Fibroblast of peridontal ligament (primary cell): ENCODE data around the gene C19orf67.
A peak's percentile ranks its signal among the peaks of the same experiment; 100 is the strongest.

ENCODE experiments used
- DNase-seq: peaks from one replicate; pipeline ENCODE4 v3.0.0-alpha.2; 2010; ENCODE audit errors: extremely low read depth

C19orf67 gene

DNA sequence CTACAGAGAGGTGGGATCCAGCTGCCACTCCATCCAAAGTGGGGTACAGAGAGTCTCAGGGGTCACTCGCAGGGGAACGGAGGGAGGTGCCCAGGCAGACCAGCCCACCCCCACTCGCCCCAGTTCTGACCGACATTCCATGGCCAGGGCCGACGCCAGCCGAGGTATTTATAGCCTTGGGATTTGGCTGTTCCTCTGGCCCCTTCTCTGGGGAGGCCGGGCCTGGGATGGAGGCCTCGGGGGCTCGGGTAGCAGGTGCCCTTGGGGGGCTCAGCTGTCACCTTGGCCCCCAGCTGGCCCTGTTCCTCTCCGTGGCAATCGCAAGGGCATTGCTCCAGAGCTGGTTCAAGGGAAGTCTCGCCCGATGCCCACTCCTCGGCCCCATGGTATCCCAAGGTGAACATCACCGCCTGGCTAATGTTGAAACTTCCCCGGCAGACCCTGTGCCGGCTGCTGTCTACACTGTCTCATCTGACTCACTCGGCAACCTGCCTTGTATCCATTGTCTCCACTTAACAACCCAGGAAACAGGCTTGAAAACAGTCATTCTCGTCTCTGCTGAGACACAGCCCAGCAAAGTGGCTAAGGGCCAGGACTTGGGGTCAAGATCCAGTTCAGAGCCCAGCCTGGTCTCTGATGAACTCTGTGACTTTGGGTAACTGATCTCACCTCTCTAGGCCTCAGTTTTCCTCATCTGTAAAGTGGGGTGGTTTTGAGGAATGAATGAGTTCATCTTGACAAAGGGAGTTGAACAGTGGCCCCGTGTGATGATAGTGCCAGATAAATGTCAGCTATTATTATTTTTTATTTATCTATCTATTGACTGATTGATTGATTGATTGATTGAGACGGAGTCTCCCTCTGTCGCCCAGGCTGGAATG, 22.2 kb upstream of the C19orf67 start:
- DNase-seq, result no peak

DNA sequence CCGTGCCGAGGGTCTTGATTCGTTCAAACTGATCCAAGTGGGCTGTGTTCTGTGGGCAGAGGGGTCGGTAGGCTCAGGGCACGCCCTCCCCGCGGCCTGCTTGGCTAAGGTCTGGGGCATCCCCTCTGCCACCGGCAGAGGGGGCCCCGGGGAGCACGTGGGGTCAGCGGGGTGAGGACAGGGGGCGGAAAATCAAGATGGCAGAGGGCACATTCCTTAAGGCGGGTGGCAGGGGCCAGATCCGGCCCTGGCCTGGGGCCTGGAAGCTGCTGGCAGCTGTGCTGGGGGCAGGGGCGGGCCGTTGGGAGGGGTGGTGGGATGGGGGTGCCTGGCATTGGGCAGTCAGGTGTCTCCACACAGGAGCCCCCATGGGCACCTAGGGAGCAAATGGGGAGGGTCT, 21.3 kb upstream of the C19orf67 start:
- no peak for DNase-seq

DNA sequence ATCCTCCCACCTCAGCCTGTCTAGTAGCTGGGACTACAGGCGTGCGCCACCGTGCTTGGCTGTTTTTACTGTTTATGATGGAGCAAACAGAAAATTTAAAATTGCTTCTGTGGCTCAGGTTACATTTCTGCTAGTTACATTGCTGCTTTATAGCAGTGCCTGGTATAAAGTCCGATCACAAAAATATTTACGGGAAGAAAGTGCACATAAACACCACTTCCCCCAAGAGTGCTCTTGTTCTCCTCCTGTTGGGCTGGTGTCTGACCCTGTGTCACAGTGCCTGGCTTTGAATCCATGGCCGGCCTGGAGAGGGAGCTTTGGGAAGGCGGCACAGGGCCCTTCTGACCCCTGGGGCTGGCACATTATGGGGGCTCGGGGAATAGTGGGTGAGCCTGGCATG, 20.1 kb upstream of the C19orf67 start:
- DNase-seq, result no peak

DNA sequence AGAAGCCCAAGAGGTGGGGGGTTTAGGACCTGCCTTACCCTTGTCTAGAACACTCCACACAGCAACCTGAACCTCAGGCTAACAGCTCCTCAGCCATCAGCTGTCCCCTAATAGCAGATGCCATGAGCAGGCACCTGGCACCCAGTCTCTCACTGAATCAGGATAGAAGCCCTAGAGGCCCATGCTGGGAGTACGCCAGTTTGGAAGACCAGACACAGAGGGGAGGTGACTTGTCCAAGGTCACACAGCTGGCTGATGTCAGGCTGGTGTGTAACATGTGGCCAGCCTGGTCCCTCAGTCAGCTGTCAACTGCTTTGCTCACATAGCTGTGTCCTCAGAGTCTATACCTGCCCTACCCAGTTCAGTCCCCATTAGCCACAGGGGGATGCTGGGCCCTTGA, 17.7 kb upstream of the C19orf67 start:
- no peak for DNase-seq

DNA sequence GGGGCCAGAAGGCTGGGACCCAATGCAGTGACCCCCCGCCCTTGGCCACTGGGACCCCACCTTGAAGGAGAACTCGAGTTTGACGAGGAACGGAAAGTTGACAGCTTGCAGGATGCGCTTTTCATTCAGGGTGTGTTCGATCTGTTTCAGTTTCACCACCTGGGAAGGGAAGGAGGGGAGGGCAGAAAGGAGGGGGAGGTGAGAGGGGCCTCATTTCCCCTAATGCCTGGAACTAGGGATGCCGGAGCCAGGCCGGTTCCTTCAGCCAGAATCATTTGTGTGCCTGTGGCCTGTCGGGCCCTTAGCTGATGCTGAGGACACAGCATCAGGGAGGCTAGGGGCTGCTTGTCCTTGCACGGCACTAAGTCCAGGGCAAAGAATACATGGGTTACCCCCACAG, 17.2 kb upstream of the C19orf67 start:
- DNase-seq, result no peak

DNA sequence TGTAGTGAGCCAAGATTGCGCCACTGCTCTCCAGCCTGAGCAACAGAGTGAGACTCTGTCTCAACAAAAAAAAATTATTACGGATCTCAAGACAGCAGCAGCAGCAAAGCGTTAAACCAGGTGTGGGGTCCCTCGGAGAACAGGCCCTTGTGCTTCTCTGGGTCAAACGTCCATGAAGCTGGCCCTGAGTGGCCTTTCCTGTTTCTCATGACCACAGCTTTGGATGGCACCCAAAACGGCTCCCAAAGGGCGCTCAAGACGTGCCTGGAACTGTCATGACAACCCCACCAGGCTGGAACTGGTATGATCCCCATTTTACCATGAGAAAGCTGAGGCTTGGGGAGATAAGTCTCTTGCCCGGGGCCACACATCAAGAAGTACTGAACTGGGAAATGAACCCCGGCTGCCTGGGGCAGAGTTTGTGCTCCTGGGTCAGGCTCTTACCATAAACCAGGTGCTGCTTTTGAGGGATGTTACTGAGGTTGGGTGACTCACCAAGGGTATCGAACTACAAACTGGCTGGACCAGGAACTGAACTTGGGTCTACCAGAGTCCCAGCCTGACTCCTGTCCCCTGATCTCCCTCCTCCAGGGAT, 16.6 kb upstream of the C19orf67 start:
- DNase-seq, result no peak

DNA sequence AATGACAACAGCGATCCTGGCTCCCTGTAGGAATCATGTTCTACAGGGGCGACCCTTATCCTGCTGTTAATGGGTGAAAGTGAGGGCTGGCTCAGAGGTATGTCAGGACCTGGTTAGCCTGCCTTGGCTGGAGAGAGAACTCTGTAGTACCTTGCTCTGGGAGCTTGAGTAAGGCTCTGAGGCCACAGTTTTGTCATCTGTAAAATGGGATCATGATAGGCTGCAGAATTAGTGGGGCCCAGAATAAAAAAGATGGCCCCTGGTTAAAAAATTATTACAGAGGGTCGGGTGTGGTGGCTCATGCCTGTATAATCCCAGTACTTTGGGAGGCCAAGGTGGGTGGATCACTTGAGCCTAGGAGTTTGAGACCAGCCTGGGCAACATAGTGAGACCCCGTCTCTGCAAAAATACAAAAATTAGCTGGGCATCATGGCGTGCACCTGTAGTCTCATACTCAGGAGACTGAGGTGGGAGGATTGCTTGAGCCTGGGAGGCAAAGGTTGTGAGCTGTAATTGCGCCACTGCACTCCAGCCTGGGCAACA, 15.5 kb upstream of the C19orf67 start:
- no peak for DNase-seq

DNA sequence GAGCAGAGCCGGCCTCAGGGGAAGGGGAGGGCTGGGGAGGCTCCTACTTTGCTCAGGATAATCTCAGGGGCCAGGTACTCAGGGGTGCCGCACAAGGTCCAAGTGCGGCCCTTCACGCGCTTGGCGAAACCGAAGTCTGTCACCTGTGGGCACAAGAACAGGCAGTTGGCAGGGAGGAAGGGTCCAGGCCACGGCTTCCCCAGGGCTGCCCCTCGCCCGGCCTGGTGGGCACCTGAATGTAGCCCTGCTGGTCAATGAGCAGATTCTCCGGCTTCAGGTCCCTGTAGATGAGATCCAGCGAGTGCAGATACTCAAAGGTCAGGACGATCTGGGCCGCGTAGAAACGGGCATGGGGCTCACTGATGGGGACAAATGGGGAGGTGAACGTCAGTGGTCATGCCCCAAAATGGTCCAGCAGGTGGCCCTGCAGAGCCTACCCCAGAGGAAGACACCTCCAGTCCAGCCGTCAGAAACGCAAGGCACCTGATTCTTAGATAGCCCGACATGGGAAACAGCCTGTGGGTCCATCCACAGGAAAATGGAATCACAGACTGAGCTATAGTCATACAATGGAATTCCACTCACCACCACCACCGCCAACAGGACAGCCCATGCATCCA, 12.1 kb upstream of the C19orf67 start:
- DNase-seq, result no peak

DNA sequence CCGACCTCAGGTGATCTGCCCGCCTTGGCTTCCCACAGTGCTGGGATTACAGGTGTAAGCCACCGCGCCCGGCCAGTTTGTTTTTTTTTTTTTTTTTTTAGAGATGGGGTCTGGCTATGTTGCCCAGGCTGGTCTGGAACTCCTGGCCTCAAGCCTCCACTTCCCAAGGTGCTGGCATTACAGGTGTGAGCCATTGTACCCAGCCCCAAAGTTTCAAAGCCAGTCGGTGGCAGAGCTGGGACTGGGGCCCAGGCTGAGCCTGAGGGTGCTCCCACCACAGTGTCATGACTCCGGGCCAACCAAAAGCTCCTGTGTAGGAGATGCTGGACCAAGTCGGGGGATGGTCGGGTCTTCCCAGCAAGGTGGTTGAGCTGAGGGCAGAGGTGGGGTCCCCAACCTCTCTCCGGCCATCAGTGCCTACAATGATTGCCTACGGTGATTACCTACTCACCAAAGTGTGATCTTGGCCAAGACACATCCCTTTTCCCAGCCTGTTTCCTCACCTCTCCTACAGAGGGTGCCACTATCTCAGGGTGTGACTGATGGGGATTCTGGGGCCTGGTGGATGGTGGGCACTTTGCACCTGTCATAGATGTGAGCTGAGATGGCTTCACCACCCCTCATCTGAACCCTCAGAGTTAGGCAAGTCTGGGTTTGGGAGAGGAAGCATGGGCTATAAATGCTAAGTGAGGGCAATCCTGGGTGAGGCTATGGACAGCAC, 10.8 kb upstream of the C19orf67 start:
- no peak for DNase-seq

DNA sequence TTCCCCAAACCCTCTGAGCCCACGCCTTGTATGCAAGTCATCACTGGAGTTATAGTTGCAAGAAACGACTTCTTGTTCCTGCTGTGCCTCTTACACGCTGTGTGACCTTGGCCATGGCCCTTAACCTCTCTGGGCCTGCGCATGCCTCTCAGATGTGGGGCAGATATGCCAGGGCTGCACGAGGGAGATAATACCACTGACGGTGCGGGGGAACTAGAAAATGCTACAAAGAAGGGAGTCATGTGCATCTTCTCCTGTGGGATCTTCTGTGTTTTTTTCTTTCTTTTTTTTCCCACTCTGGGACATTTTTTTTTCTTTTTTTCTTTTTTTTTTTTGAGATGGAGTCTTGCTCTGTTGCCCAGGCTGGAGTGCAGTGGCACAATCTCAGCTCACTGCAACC, 9.3 kb upstream of the C19orf67 start:
- DNase-seq, result no peak

DNA sequence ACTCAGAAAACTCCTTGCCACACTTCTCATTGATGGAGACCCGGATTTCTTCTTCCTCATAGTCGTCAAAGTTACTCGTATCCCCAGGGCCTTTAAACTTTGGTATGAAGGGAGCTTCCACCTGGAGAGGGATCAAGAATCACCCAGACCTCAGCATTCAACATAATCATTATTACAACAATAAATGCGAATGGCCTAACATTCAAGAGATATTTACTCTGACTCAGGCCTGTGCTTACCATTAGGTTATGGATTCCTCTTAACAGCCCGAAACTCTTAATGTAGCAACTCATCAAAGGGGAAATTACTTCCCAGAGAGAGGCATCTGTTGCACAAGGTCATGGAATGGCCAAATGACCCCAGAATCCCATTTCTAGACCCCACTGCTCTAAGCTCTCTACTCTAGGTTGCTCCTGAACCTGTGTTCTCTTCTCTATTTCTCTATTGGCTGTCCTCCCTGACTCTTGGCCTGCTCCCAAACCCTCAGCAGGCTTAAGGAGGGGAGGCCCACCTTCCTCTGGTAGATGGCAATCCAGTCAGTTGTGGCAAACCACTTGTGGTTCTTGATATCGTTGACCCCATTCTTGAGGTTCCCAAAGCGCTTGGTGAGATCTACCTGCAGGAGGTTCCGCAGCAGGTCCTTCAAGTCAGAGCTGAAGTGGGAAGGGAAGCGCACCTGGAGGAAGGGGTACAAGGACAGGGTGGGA, 7.7 kb upstream of the C19orf67 start:
- no peak for DNase-seq

DNA sequence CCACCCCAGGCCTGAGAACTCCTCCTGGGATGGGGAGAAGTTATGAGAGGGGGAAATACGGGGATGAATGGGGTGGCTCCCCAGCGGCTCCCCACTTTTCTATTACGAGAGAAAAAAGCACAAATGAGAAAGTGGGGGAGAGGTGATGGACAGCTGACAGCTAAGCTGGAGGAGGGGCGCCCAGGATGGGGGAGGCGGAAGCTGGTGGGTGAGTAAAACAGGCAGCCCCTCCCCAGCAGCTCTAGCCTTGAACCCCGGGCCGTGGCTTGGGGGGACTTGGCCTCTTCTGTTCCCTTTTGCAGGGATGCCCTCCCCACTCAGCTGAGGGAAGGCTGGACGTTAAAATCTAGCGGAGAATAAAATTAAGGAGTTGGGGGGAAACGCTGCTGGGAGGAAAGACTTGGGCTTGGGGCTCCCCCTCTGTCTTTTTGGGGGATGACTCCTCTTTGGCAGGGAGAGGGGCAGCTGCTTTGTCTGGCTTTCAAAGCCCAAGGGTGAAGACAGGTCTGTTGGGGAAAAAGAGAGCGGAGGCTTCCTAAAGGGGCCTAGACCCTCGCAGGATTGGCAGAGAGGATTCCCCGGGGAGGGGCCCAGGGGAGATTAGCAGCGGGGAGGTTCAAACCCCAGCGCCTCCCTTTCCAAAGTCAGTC, 6.4 kb upstream of the C19orf67 start:
- no peak for DNase-seq

DNA sequence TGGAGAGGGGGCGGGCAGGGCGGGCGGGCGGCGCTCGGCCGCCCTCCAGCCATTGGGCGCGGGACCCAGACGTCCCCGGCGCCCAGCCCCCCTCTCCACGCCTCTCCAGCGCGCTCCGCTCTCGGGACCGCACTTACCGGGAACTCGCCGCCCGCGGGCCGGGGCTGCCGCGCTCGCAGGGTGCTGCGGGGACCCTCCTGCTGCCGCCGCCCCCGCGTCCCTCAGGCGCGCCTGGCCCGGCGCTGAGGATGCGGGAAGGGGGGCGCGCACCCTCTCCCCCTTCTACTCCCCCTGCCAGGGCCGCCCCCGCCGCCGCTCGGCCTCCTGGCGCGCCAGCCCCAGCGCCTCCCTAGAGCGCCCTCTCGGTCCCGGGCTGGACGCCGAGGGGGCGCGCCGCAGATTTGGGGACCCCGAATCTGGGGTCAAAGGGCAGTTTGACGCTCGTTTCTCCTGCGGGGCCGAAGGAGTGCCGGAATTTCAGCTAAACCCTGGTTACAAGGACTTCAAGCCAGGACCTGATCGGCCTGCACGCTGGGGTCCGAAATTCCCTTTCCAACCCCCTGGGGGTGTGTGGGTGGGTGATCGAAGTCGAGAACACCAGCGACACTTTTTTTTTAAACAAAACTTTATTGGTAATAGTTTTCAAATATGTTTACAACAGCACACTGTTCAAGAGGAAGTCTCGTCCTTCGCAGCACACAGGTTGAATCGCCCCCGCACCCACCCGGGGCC, 5.7 kb upstream of the C19orf67 start:
- peak; percentile 54 for DNase-seq

DNA sequence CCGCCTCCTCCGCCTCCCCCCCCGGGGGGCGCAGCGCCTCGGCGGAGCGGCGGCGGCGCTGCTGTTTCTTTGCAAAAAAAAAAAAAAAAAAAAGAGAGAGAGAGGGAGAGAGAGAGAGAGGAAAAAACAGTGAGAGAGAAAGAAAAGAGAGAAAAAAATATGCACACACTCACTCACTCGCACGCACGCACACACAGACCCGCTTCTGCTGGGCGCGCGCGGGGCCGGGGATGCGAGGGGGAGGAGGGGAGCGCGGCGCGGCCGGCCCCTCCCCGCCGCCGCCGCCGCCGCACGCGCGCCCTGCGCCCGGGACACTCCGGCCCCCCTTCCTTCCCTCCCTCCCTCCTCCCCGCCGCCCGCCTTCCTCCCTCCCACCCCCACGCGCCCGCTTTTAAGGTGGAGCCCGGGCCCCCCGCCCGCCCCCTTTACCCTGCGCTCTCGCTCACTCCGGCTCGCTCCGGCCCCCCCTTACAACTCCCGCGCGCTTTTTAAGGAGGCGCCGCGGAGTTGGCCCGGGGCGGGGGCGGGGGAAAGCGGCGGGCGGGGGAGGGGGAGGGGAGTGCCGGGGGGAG, 5.0 kb upstream of the C19orf67 start, which contains the start of gene SAMD1:
SAMD1 (minus strand) TSS at position 243 of the 572 bp plus-strand sequence.
- peak; percentile 83 for DNase-seq

DNA sequence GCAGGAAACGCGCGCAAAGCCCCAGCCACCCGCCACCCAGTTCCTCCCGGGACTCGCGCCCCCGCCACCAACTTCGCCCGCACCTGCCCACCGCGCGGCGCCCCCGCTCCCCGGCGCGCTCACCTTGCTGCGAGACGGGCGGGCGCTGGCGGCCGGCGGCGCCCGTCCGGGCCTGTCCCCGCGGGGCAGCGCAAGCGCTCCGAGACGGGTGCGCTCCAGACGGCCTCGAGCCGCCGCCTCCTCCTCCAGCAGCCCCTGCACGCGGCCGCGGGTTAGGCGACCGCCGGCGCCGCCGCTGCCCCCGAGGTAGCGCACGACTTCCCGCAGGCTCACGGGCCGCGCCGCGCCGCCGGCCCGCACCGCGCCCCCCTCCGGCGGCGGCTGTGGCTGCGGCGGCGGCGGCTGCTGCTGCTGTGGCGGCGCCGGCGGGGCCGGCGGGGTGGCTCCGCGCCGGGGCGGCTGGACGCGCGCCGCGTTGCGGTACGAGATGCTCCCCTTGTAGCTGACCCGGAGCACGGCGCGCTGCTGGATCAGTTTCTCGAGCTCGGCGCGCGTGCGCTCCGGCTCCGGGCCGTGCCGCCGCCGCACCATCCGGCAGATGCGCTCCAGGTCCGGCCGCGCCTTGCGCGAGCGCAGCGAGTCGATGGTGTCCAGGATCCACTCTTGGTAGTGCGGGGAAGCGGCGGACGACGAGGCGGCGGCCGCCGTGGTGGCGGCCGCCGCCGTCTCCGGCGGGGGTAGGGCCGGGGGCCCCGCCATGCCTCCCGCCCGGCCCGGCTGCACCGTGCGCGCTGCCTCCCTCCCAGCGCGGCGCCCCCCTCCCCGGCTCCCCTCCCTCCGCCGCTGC, 4.3 kb upstream of the C19orf67 start:
- DNase-seq, result peak; percentile 48

DNA sequence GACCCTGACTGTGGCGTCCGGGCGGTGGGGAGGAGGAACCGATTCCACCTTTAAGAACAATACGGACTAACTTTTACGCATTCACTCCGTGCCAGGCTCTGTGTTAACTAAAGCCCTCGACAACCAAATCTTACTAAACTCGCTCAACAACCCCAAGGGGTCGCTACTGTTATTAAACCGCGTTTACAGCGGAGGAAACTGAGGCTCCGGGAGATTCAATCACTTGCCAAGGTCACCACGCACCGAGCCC, 3.8 kb upstream of the C19orf67 start:
- no peak for DNase-seq

DNA sequence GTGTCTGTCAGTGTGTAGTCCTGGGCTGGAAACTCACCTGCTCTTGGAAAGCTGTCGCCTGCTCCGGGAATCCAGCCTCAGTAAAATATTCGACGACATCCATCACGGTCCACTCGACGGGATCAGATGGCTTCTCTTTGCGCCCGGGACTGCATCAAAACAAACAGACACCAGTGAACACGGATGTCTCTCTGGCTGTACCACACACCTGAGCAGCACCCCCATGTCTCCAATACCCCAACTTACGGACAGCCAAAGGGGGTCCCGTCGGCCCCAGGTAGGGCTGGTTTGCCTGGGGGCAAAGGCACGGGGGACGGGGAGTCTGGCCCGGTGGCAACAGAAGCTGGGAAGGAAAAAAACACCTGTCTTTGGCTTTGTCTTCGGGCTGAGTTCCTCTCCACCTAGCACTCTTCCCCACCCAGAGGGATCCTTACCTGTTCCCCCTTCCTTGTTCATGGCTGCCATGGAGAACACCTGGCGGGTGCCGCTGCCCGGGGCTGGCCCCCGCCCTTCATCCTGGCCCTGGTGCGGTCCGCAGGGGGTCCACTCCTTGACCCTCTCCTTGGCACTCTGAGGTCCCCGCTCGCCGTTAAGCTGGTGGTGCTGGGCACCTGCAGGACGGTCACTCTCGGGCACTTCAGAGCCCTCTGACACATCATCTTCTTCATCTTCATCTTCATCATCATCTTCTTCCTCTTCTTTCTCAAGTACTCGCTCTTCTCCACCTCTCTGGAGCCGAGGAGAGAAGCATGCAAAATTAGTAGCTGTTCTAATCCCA, 3.2 kb upstream of the C19orf67 start:
- no peak for DNase-seq

DNA sequence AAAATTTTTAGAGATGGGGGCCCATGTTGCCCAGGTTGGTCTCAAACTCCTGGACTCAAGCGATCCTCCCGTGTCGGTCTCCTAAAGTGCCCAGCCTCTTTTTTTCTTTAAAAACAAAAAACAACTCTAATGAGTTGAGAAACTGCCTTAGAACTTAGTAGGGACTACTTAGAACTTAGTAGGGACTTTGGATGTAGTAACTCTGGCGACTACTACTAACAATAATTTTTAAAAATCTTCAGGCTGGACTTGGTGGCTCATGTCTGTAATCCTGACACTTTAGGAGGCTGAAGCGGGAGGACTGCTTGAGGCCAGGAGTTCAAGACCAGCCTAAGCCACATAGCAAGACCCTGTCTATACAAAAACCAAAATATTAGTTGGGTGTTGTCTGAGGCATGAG, 515 bp upstream of the C19orf67 start:
- DNase-seq, result no peak

DNA sequence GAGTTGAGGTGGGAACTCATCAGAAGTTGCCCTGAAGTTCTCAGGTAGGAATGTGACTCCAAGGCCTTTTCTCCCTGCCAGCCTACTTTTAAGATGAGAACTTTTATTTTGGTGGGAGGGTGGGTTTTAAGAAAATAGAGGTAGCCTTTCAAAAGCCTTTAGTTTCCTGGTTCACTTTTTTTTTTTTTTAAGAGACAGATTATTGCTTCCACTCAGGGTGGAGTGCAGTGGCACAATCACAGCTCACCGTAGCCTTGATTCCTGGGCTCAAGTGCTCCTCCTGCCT, 3.0 kb downstream of the C19orf67 start:
- DNase-seq, result no peak
